ENCODE data around the gene RIN1. TPM values are rescaled to one million over a fixed set of nuclear protein-coding genes. Genes with fewer than 3 reads are reported as not detected.

RIN1 gene
- total and polyA plus RNA-seq, 5 donors = 1.6 to 3.8 (median 2.1) TPM

DNA sequence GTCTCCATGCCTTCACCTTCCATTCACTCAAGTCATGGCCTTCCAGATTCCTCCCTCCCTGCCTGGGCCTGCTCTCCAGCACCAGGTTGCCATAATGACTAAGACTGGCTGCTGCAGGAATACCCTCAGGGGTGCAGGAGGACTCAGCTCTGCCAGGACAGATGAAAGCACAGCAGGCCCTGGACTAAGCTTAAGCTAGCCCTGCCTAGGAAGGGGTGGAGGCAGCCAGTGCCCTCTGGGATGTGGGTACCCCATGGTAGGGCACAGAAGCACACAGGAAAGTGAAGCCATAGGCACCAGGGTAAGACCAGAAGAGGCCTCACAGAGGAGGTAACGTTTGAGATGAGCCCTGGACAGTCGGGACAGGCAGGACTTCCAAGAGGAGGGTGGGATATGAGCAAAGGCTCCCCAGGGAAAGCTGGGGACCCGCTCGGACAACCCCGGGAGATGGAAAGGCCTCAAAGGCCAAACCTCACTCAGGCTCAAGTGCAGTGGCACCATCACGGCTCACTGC is 3.0 kb upstream of the RIN1 start:
- DNase-seq (peak; percentile 6 to 26 (median 13)), ATAC-seq (no peak)
- H3K9me3 ChIP-seq (ENCODE audit: control insufficient read depth, low read length) = no peaks in the 10 kb centered on the region
- intact Hi-C loops (cut with DNase I) = no loop called here
- no peaks in the 10 kb centered on the region for H3K27me3 ChIP-seq (ENCODE audit: control insufficient read depth, insufficient read depth)
- no peak overlapping the region for H3K27ac ChIP-seq (ENCODE audit: low read length)
- peaks cover 3% of the 10 kb centered on the region for H3K4me1 ChIP-seq (ENCODE audit: control insufficient read depth, insufficient read depth, low read length)
- no peak overlapping the region for H3K4me3 ChIP-seq (ENCODE audit: low read length)
- WGBS = 86% methylated on average over 6 of the region's 6 CpGs

DNA sequence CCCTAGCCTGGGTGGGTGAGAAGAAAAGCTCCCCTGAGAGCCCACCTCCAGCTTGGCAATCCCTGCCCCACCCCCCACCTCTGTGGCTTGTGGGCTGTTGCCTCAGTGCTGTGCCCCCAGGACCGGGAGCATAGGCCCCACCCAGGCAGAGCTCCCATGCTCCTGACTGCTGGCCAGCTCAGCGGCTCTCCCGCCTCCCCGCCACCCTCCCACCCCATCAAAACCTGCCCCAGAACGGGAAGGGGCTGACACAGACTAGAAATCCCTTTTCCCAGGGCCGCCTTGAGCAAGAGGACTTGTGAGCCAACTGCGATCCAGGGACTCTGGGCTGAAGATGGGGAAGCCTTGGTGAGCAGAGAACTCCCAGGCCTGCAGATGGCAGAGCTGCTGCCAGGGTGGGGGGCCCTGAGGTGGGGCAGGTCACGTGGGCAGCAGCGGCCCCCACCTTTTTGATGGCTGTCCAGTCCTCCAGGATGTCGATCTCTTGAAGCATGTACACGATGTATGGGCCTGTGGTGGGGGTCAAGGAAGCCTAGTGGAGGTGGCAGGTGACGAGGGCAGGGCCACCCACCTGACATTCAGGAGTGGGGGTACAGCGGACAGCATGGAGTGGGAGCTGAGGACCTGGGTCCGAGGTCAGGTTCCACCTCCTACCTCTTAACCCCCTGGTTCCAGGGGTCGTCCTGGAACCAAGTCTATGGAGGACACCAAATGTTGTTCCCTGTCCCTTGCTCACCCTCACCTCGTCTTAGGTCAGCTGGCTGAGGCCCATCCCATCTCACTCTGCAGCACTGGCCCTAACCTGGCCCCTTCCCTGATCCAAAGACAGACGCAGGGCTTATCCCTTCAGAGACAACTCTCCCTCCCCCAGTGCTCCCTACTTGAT is 2.3 kb upstream of the RIN1 start:
- Histone ChIP-seq H3K9me3 (ENCODE audit: control insufficient read depth, low read length) (no peaks in the 10 kb centered on the region), H3K27me3 (ENCODE audit: control insufficient read depth, insufficient read depth) (no peaks in the 10 kb centered on the region), H3K4me1 (ENCODE audit: control insufficient read depth, insufficient read depth, low read length) (peaks cover 3% of the 10 kb centered on the region), H3K4me3 (ENCODE audit: low read length) (no peak overlapping the region), H3K27ac (ENCODE audit: low read length) (no peak overlapping the region)
- no peak for ATAC-seq
- DNase-seq = peak; percentile 15 to 52 (median 40)
- intact Hi-C loops (cut with DNase I) = no loop called here
- WGBS = 78% methylated on average over 17 of the region's 17 CpGs

DNA sequence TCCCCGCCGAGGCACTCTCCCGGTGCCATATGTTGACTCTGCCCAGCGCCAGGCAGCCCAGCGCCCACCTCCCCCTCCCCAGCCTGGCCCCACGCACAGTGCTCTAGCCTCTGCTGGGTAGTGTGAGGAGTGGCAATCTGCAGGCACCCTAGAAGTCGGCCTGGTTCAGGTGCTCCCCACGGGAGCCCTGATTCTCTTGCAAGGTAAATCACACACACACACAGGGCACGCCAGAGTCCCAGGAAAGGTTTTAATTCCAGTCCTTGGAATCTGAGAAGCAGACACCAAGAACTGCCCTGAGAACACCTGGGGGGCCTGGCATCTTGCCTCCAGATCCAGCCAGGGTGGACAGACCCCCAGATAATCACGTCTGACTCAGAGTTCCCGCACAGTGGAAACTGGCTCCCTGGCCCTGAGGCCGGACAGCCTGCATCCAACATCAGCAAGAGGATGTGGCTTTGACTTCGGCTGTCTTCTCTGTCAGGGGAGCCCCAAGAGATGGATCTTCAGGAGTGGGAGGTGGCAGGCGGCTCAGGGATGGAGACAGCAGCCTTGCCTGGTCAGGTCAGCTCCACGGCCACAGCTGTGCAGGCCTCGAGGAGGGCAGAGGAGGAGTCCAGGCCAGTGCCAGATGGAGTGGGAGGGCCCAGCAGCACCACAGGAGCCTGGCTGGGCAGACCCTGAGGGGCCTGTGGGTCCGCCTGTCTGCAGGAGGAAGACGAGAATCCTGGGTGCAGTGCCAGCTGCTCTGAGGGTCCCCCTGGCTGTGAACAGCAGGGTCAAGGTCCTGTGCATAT is 1.1 kb upstream of the RIN1 start:
- H3K9me3 ChIP-seq (ENCODE audit: control insufficient read depth, low read length) = no peaks in the 10 kb centered on the region
- no peak overlapping the region for H3K27ac ChIP-seq (ENCODE audit: low read length)
- H3K27me3 ChIP-seq (ENCODE audit: control insufficient read depth, insufficient read depth) = no peaks in the 10 kb centered on the region
- peak; percentile 15 to 60 (median 55) for DNase-seq
- H3K4me3 ChIP-seq (ENCODE audit: low read length) = no peak overlapping the region
- peak in 1 of 2 donors; percentile 7 for ATAC-seq
- peaks cover 3% of the 10 kb centered on the region for H3K4me1 ChIP-seq (ENCODE audit: control insufficient read depth, insufficient read depth, low read length)
- intact Hi-C loops (cut with DNase I) = no loop called here
- 65% methylated on average over 18 of the region's 18 CpGs for WGBS

DNA sequence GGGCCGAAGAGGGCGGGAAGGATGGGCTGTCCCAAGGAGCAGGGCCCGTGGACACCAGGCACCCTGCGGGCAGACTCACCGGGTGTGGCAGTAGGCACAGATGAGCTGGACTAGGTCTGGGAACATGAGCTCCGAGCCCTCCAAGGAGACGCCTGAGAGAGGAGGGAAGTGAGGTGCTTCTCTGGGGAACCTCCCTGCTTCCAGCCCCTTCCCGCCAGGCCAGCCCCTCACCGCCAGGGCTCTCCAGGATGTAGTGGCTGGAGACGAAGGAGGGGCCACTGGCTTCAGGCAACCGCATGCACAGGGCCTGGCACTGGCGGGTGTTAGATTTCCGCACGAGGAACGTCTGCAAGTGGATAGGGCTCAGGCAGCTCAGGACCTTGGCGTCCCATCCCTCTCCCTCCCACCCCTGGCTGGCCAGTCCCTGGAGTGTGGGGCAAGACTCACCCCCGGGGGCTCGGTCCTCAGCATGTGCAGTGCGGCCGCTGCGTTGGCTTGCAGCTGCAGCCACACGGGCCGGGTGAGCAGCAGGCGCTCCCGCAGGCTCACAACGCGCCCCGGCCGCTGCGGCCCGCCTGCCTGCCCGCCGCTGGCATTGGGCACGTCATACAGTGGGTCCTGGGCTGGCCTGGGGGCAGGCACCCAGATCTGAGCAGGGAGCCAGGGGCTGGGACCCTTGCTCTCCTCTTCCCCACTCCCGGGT is 552 bp downstream of the RIN1 start:
- Histone ChIP-seq H3K27me3 (ENCODE audit: control insufficient read depth, insufficient read depth) (no peaks in the 10 kb centered on the region), H3K9me3 (ENCODE audit: control insufficient read depth, low read length) (no peaks in the 10 kb centered on the region), H3K4me1 (ENCODE audit: control insufficient read depth, insufficient read depth, low read length) (peaks cover 3% of the 10 kb centered on the region), H3K27ac (ENCODE audit: low read length) (peak overlapping the region; percentile 16), H3K4me3 (ENCODE audit: low read length) (peak overlapping the region; percentile 46)
- 10% methylated on average over 35 of the region's 35 CpGs for WGBS
- peak; percentile 57 to 69 (median 69) for DNase-seq
- intact Hi-C loops (cut with DNase I) = no loop called here
- peak; percentile 21 to 62 for ATAC-seq

DNA sequence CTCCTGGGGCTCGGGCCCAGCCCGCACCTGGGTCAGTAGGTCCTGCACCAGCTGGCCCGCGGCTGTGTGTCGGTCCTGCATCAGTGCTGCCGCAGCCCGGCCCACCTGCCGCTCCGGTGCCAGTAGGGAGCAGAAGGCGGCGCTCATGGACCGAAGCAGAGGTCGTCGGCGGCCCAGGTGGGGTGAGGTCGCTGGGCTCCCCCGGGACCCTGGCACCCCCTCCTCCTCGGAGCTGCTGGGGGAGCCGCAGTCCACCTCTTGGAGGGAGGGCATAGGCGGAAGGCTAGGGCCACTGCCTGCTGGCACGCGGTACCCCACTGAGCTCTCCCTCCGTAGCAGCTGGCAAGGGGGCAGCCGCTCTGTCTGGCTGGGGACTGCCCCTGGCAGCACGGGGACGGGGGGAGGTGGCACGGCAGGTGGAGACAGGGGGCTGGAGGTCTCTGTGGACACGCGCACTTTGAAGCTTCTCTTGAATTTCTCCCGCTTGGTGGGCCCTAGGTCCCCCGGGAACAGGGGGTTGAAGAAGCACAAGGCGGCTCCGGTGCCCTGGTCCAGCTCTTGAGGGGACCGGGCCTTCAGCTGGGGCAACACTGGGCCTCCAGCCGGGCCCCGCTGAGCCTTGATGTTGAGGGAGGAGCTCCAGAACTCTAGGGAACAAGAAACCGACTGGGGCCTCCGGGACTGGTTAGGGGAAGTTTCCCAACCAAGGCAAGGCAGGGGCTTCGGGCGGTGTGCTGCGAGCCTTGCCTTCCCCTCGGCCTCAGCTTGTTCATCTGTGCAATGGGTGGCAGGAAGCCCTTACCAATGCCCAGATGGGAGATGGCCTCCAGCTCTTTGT is 1.4 kb downstream of the RIN1 start:
- Histone ChIP-seq H3K4me3 (ENCODE audit: low read length) (no peak overlapping the region), H3K9me3 (ENCODE audit: control insufficient read depth, low read length) (no peaks in the 10 kb centered on the region), H3K4me1 (ENCODE audit: control insufficient read depth, insufficient read depth, low read length) (peaks cover 3% of the 10 kb centered on the region), H3K27me3 (ENCODE audit: control insufficient read depth, insufficient read depth) (no peaks in the 10 kb centered on the region), H3K27ac (ENCODE audit: low read length) (no peak overlapping the region)
- intact Hi-C loops (cut with DNase I) = no loop called here
- DNase-seq (peak; percentile 25 to 65 (median 58)), ATAC-seq (no peak)
- WGBS = 82% methylated on average over 42 of the region's 42 CpGs

DNA sequence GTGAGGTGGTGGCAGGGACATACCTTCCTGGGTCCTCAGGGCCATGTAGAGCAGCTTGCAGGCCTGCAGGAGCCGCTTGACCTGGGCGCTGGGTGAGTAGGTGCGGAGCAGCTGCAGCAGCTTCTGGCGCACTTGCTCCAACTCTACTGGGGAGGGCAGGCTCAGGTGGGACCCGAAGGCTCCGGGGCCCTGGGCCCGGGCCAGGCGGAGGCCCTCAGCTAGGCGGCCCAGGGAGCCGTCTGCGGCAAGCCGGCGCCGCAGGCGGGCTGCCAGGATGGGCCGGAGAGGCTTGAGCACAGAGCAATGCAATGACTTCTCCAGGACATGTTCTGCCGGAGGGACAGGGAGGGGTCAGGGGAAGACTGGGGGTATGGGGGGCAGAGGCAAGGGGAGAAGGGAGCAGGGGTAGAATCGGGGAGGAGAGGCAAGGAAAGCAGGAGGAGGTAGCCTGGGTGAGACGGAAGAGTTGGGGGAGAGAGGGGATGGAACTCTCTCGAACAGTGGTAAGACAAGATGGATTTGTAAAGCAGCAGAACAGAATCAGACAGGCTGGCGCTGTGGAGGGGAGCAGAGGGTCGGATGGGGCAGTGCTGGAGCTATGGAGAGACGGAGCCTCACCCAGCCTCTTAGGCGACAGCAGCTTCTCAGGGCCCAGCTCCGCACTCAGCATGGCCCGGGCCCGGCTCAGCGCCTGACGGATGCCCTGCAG is 2.2 kb downstream of the RIN1 start:
- intact Hi-C loops (cut with DNase I) = no loop called here
- 87% methylated on average over 29 of the region's 29 CpGs for WGBS
- DNase-seq = peak in 2 of 3 donors; percentile 9 to 55

DNA sequence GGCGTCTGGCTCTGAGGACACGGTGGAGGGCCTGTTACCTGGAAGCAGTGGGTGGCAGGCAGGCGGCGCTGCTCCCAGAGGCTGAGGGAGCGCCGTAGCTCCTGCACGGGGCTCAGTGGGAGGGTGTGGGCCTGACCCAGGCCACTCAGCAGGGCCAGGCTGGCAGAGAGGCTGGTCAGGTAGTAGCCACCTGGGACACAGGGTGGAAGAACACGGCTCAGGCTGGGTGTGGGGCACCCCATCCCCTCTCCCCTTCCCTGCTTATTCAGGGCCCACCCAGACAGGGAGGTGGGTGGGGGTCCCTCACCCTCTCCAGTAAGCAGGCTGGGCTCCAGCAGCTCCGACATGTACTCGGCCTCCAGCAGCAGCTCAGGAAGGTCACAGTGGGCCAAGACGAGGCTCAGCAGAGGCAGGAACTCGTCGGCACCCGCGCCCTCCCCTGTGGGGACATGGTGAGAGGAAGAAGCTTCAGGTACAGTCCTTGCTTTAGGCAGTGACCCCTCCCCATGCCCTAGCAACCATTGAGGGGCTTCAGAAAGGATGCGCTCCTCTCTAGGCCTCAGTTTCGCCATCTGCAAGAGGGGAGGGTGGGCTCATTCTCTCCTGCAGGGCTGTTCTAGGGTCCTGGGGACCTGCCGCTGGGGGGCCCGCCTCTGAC is 2.9 kb downstream of the RIN1 start:
- DNase-seq (peak; percentile 10 to 51 (median 35)), ATAC-seq (no peak)
- Histone ChIP-seq H3K27ac (ENCODE audit: low read length) (no peak overlapping the region), H3K4me3 (ENCODE audit: low read length) (no peak overlapping the region), H3K9me3 (ENCODE audit: control insufficient read depth, low read length) (no peaks in the 10 kb centered on the region), H3K27me3 (ENCODE audit: control insufficient read depth, insufficient read depth) (no peaks in the 10 kb centered on the region), H3K4me1 (ENCODE audit: control insufficient read depth, insufficient read depth, low read length) (peaks cover 3% of the 10 kb centered on the region)
- WGBS = 88% methylated on average over 19 of the region's 19 CpGs
- intact Hi-C loops (cut with DNase I) = no loop called here

More for the DNA sequence above, 2.2 kb downstream of the RIN1 start:
- ATAC-seq = no peak
- H3K4me3 ChIP-seq (ENCODE audit: low read length) = no peak overlapping the region
- H3K27me3 ChIP-seq (ENCODE audit: control insufficient read depth, insufficient read depth) = no peaks in the 10 kb centered on the region
- peaks cover 3% of the 10 kb centered on the region for H3K4me1 ChIP-seq (ENCODE audit: control insufficient read depth, insufficient read depth, low read length)
- no peak overlapping the region for H3K27ac ChIP-seq (ENCODE audit: low read length)
- no peaks in the 10 kb centered on the region for H3K9me3 ChIP-seq (ENCODE audit: control insufficient read depth, low read length)

DNA sequence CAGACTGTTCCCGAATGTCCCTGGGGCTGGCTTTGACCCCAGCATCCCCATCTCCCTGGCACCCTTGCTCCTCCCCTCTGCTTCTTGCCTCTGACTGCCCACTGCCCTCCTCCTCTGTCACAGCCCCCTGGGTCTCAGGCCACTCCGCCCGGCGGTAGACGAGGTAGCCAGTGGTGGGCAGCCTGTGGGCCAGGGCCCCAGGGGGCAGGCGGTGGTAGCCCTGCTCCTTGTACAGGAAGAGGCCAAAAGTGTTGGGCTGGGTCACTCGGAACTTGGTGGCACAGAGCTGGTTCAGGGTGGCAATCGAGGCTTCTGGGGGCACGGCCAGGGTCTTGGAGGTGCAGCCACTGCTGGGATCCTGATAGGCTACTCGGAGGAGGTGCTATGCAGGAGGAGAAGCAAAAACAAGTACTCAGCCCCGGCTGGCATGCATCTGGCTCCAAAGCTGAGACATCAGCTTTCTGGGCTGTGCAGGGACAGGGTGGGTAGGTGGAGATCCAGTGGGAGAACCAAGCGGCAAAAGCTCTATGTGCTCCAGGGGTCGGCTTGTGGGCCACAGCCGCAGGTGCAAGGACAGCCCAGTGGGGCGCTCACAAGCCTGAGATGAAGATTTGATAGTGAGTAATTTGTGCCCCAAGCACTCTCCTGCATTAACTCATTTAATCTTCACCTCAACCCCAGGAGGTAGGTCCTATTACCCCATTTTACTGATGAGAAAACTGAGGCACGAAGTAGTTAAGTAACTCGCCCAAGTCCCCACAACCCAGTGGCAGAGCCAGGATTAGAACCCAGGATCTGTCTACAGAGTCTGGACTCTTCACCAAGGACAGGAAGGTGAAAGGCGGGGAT is 3.6 kb downstream of the RIN1 start:
- DNase-seq (peak; percentile 3 to 43 (median 25)), ATAC-seq (no peak)
- H3K4me3 ChIP-seq (ENCODE audit: low read length) = no peak overlapping the region
- H3K27ac ChIP-seq (ENCODE audit: low read length) = no peak overlapping the region
- intact Hi-C loops (cut with DNase I) = no loop called here
- no peaks in the 10 kb centered on the region for H3K27me3 ChIP-seq (ENCODE audit: control insufficient read depth, insufficient read depth)
- H3K4me1 ChIP-seq (ENCODE audit: control insufficient read depth, insufficient read depth, low read length) = peaks cover 3% of the 10 kb centered on the region
- 80% methylated on average over 18 of the region's 18 CpGs for WGBS
- no peaks in the 10 kb centered on the region for H3K9me3 ChIP-seq (ENCODE audit: control insufficient read depth, low read length)

All from right cardiac atrium (tissue), 5 donors.